CD14-positive monocyte (primary cell): ENCODE measurements around the gene METTL16. TPM values are rescaled to one million over a fixed set of nuclear protein-coding genes. Genes with fewer than 3 reads are reported as not detected.

Experiments
- DNase-seq, 3 donors: peaks; one replicate each; pipeline ENCODE4 v3.0.0-alpha.2; 2011 to 2022
- H2AFZ ChIP-seq: 2 replicates; pipeline ENCODE4 v1.6.0; 2012; ENCODE audit warnings: mild to moderate bottlenecking, low read depth, low read length, inconsistent platforms; ENCODE audit not compliant: insufficient read depth, poor library complexity, severe bottlenecking
- H3K27ac ChIP-seq, 2 donors: 1 replicate in 1 of 2; 2 replicates in 1 of 2; pipeline ENCODE4 v1.5.1; 2012 to 2013; ENCODE audit warnings: low read length in 2 of 2, control low read depth in 1 of 2, inconsistent platforms in 1 of 2, low read depth in 1 of 2, mild to moderate bottlenecking in 1 of 2
- H3K27me3 ChIP-seq, 2 donors: one replicate each; pipeline versions ENCODE4 v1.6.0 to v1.6.1; 2011 to 2013; ENCODE audit warnings: low read length in 2 of 2; ENCODE audit not compliant: control insufficient read depth in 2 of 2, insufficient read depth in 2 of 2
- H3K36me3 ChIP-seq, 2 donors: replicated peaks in 1 of 2; 1 replicate in 1 of 2; 2 replicates in 1 of 2; pipeline versions ENCODE4 v1.5.1 to v1.6.1; 2012 to 2013; ENCODE audit warnings: low read length in 2 of 2, control low read depth in 1 of 2, inconsistent platforms in 1 of 2, mild to moderate bottlenecking in 1 of 2; ENCODE audit not compliant: insufficient read depth in 2 of 2, control insufficient read depth in 1 of 2
- H3K4me1 ChIP-seq, 2 donors: 1 replicate in 1 of 2; 2 replicates in 1 of 2; pipeline versions ENCODE4 v1.5.1 to v1.6.1; 2012 to 2013; ENCODE audit warnings: low read length in 2 of 2, control low read depth in 1 of 2, inconsistent platforms in 1 of 2, mild to moderate bottlenecking in 1 of 2, moderate library complexity in 1 of 2; ENCODE audit not compliant: insufficient read depth in 2 of 2, control insufficient read depth in 1 of 2
- H3K4me2 ChIP-seq: replicated peaks from 2 replicates; pipeline ENCODE3; 2012; ENCODE audit warnings: low read length, moderate library complexity, mild to moderate bottlenecking; ENCODE audit not compliant: poor library complexity, severe bottlenecking; ENCODE audit errors: extremely low read depth
- H3K4me3 ChIP-seq, 3 experiments: fragments of 200-600 bp in 1 of 3; sonication (generic) in 1 of 3; replicated peaks in 1 of 3; 1 replicate in 2 of 3; 2 replicates in 1 of 3; pipeline ENCODE4 v1.5.1; 2011 to 2013; ENCODE audit warnings: low read length in 3 of 3, mild to moderate bottlenecking in 3 of 3, control low read depth in 2 of 3, low read depth in 2 of 3, inconsistent platforms in 1 of 3, moderate library complexity in 1 of 3
- H3K79me2 ChIP-seq: 2 replicates; pipeline ENCODE4 v1.6.0; 2012; ENCODE audit warnings: mild to moderate bottlenecking, control low read depth, inconsistent platforms, low read length, moderate library complexity; ENCODE audit not compliant: insufficient read depth
- H3K9ac ChIP-seq: 2 replicates; pipeline ENCODE4 v1.6.0; 2017; ENCODE audit warnings: low read length, mild to moderate bottlenecking; ENCODE audit not compliant: insufficient read depth, poor library complexity, severe bottlenecking
- H3K9me3 ChIP-seq, 2 donors: replicated peaks in 1 of 2; 1 replicate in 1 of 2; 2 replicates in 1 of 2; pipeline versions ENCODE4 v1.5.1 to v1.6.1; 2012 to 2013; ENCODE audit warnings: low read length in 2 of 2, control low read depth in 1 of 2; ENCODE audit not compliant: control insufficient read depth in 1 of 2, insufficient read depth in 1 of 2
- H4K20me1 ChIP-seq: 2 replicates; pipeline ENCODE4 v1.6.0; 2012; ENCODE audit warnings: mild to moderate bottlenecking, low read length, control low read depth, moderate library complexity; ENCODE audit not compliant: insufficient read depth
- H3K27ac Mint-ChIP-seq, 7 donors: one replicate each; pipeline ENCODE4 v1.8.0; 2020; ENCODE audit warnings: mild to moderate bottlenecking in 7 of 7, mixed read lengths in 7 of 7, moderate library complexity in 6 of 7, inconsistent platforms in 2 of 7
- H3K27me3 Mint-ChIP-seq, 3 donors: one replicate each; pipeline ENCODE4 v1.8.0; 2021 to 2022; ENCODE audit warnings: low read depth in 3 of 3, mild to moderate bottlenecking in 3 of 3, mixed read lengths in 3 of 3, moderate library complexity in 3 of 3, inconsistent platforms in 1 of 3
- H3K36me3 Mint-ChIP-seq, 2 donors: one replicate each; pipeline ENCODE4 v1.8.0; 2020; ENCODE audit warnings: mixed read lengths in 2 of 2, inconsistent platforms in 1 of 2, mild to moderate bottlenecking in 1 of 2
- H3K4me1 Mint-ChIP-seq: one replicate; pipeline ENCODE4 v1.8.0; 2020; ENCODE audit warnings: mild to moderate bottlenecking, mixed read lengths
- H3K4me3 Mint-ChIP-seq, 2 donors: one replicate each; pipeline ENCODE4 v1.8.0; 2020; ENCODE audit warnings: mild to moderate bottlenecking in 2 of 2, mixed read lengths in 2 of 2, moderate library complexity in 1 of 2
- H3K9me3 Mint-ChIP-seq, 7 donors: one replicate each; pipeline ENCODE4 v1.8.0; 2020 to 2022; ENCODE audit warnings: mixed read lengths in 7 of 7, mild to moderate bottlenecking in 6 of 7, moderate library complexity in 6 of 7, inconsistent platforms in 2 of 7
- WGBS: methylation state at CpG from one replicate; pipeline ENCODE4 v1.1.5; 2013; ENCODE audit warnings: missing lambda C conversion rate; ENCODE audit not compliant: insufficient coverage; 5-methylcytosine and 5-hydroxymethylcytosine counted together
- intact Hi-C, 2 donors: fragments of 100-400 bp; cut with micrococcal nuclease; formaldehyde crosslinking; loops; one replicate each; pipeline versions ENCODE4 v1.15.0 to v1.15.1; 2023
- polyA plus RNA-seq, 3 donors: library from polyadenylated mRNA; depleted of rRNA in 1 of 3; unstranded in 2 of 3; stranded (reverse) in 1 of 3; fragments of 300-500 nt in 2 of 3; fragments of >200 nt in 1 of 3; fragmentation: Illumina TruSeq in 2 of 3; gene quantifications; 1 replicate in 2 of 3; 2 replicates in 1 of 3; pipeline ENCODE4 v1.2.3, GENCODE V29; 2012 to 2021
- TF ChIP-seq, protein P1 (sequence below): fragments of 200-600 bp; IDR thresholded peaks from one replicate; pipeline ENCODE4 v1.8.0; 2022; ENCODE audit warnings: antibody characterized with exemption, mild to moderate bottlenecking

The METTL16 gene
- polyA plus RNA-seq, 3 donors = 3.0 to 8.0 (median 4.7) TPM

- intact Hi-C loops = no loop called here
- Mint-ChIP-seq H3K4me1 (peaks cover 15% of the 10 kb centered on the region), H3K27me3 (no peaks in the 10 kb centered on the region), H3K36me3 (peaks cover 63 to 80% of the 10 kb centered on the region in 2 donors), H3K27ac (no peak overlapping the region), H3K9me3 (no peaks in the 10 kb centered on the region), H3K4me3 (no peak overlapping the region)
- H3K4me2 ChIP-seq = no peak overlapping the region
- no peak overlapping the region for H2AFZ ChIP-seq
- WGBS = 100% methylated on average over 4 of the region's 9 CpGs
- no peaks in the 10 kb centered on the region for H3K27me3 ChIP-seq
- H3K4me3 ChIP-seq = no peak overlapping the region
- peaks cover 8 to 17% of the 10 kb centered on the region in 2 donors for H3K4me1 ChIP-seq
- H3K9me3 ChIP-seq = no peaks in the 10 kb centered on the region
- H3K27ac ChIP-seq = no peak overlapping the region
- DNase-seq = no peak
- no peaks in the 10 kb centered on the region for H3K79me2 ChIP-seq
- TF ChIP-seq, protein P1, sequence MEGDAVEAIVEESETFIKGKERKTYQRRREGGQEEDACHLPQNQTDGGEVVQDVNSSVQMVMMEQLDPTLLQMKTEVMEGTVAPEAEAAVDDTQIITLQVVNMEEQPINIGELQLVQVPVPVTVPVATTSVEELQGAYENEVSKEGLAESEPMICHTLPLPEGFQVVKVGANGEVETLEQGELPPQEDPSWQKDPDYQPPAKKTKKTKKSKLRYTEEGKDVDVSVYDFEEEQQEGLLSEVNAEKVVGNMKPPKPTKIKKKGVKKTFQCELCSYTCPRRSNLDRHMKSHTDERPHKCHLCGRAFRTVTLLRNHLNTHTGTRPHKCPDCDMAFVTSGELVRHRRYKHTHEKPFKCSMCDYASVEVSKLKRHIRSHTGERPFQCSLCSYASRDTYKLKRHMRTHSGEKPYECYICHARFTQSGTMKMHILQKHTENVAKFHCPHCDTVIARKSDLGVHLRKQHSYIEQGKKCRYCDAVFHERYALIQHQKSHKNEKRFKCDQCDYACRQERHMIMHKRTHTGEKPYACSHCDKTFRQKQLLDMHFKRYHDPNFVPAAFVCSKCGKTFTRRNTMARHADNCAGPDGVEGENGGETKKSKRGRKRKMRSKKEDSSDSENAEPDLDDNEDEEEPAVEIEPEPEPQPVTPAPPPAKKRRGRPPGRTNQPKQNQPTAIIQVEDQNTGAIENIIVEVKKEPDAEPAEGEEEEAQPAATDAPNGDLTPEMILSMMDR = no peak
- peaks cover 57 to 78% of the 10 kb centered on the region in 2 donors for H3K36me3 ChIP-seq
- no peaks in the 10 kb centered on the region for H4K20me1 ChIP-seq
- no peak overlapping the region for H3K9ac ChIP-seq
Observed at GRCh38 chr17:2474371-2474770, 37.3 kb downstream of the METTL16 start.

- Mint-ChIP-seq H3K27ac (peak overlapping the region in 1 of 7 donors; percentile 15), H3K36me3 (peaks cover 56 to 92% of the 10 kb centered on the region in 2 donors), H3K4me1 (no peaks in the 10 kb centered on the region), H3K4me3 (no peak overlapping the region), H3K9me3 (no peaks in the 10 kb centered on the region), H3K27me3 (no peaks in the 10 kb centered on the region)
- Histone ChIP-seq H3K4me1 (no peaks in the 10 kb centered on the region), H3K4me2 (no peak overlapping the region), H3K36me3 (peaks cover 61 to 87% of the 10 kb centered on the region in 2 donors), H3K9ac (no peak overlapping the region), H3K9me3 (no peaks in the 10 kb centered on the region), H2AFZ (no peak overlapping the region), H3K79me2 (no peaks in the 10 kb centered on the region), H3K27ac (no peak overlapping the region), H4K20me1 (no peaks in the 10 kb centered on the region), H3K4me3 (no peak overlapping the region), H3K27me3 (no peaks in the 10 kb centered on the region)
- 100% methylated on average over 1 of the region's 4 CpGs for WGBS
- TF ChIP-seq, protein P1 = no peak
- no peak for DNase-seq
- intact Hi-C loops = no loop called here
Observed at GRCh38 chr17:2468270-2468669, 43.4 kb downstream of the METTL16 start.
